ENCODE measurements around the gene DMD. TPM values are rescaled to one million over a fixed set of nuclear protein-coding genes. Genes with fewer than 3 reads are reported as not detected.

The DMD gene
- total RNA-seq, 6 experiments from 2014 or later, result 4.9 to 6.0 (median 5.5) TPM

DNA sequence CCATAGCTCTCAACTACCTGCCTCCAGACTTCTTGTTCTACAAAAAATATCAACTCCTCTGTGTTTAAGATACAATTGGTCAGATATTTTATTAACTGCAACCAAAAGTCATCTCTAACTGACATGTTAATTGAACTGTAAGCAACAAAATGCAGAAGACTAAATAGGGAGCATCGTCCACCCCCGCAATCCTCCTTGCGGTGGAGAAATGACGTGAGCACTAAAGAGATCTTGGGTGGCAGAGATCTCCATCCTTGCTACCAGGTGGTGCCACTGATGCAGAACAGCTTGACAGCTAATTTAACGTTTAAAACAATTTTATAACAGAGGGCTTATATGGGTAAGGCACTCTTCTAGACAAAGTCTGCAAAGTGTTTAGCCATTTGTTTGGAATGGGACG is 1975.1 kb downstream of the DMD start:
- Mint-ChIP-seq H3K4me1 (ENCODE audit: low read depth) (no peaks in the 10 kb centered on the region), H3K9me3 (no peaks in the 10 kb centered on the region), H3K36me3 (ENCODE audit: low read depth) (no peaks in the 10 kb centered on the region), H3K27ac (no peak overlapping the region), H3K4me3 (no peak overlapping the region), H3K27me3 (ENCODE audit: insufficient read depth) (peaks cover 3% of the 10 kb centered on the region; the same call in 1 of the 2 replicates)
- DNase-seq, result no peak
- TF ChIP-seq, protein P1, sequence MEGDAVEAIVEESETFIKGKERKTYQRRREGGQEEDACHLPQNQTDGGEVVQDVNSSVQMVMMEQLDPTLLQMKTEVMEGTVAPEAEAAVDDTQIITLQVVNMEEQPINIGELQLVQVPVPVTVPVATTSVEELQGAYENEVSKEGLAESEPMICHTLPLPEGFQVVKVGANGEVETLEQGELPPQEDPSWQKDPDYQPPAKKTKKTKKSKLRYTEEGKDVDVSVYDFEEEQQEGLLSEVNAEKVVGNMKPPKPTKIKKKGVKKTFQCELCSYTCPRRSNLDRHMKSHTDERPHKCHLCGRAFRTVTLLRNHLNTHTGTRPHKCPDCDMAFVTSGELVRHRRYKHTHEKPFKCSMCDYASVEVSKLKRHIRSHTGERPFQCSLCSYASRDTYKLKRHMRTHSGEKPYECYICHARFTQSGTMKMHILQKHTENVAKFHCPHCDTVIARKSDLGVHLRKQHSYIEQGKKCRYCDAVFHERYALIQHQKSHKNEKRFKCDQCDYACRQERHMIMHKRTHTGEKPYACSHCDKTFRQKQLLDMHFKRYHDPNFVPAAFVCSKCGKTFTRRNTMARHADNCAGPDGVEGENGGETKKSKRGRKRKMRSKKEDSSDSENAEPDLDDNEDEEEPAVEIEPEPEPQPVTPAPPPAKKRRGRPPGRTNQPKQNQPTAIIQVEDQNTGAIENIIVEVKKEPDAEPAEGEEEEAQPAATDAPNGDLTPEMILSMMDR (IDR thresholded peaks at IDR 0.05), result no peak

GRCh38 chrX:31233941-31234496 is 1977.3 kb downstream of the DMD start:
- TF ChIP-seq, protein P1 (IDR thresholded peaks at IDR 0.05), result no peak
- no peak overlapping the region for H3K27ac Mint-ChIP-seq
- no peak for DNase-seq

DNA sequence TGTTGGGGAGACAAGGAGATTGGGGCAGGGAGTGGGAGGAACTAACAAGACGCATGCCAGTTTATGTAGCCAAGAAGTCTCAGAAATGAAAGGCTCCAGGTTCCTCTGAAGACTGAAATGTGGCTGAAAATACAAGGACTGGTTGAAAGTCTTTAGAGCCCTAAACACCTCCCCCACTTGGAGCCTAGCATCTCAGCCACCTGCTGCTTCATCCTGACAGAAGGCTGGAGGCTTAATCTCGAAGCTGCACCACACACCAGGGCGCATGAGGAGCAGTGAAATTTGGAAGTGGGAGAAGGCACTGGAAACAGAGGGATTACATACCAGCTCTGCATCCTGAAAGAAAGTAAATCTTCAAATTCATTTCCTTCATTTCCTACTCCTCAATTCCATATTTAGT is 1978.8 kb downstream of the DMD start:
- peaks cover 1% of the 10 kb centered on the region; the same call in 1 of the 2 replicates for H3K27me3 Mint-ChIP-seq (ENCODE audit: insufficient read depth)

More at GRCh38 chrX:31233941-31234496, 1977.3 kb downstream of the DMD start:
- Mint-ChIP-seq H3K27me3 (ENCODE audit: insufficient read depth) (peaks cover 3% of the 10 kb centered on the region; the same call in 1 of the 2 replicates), H3K4me3 (no peak overlapping the region), H3K9me3 (no peaks in the 10 kb centered on the region), H3K36me3 (ENCODE audit: low read depth) (no peaks in the 10 kb centered on the region), H3K4me1 (ENCODE audit: low read depth) (no peaks in the 10 kb centered on the region)

GRCh38 chrX:31228909-31229308 is 1982.4 kb downstream of the DMD start:
- TF ChIP-seq, protein P1 (IDR thresholded peaks at IDR 0.05), result no peak
- H3K27ac Mint-ChIP-seq, result peak overlapping the region; percentile 82
- no peaks in the 10 kb centered on the region for H3K9me3 Mint-ChIP-seq
- DNase-seq, result no peak
- no peak overlapping the region; the same call in 1 of the 2 replicates for H3K4me3 Mint-ChIP-seq
- peaks cover 34% of the 10 kb centered on the region for H3K4me1 Mint-ChIP-seq (ENCODE audit: low read depth)
- peaks cover 1% of the 10 kb centered on the region; the same call in 1 of the 2 replicates for H3K27me3 Mint-ChIP-seq (ENCODE audit: insufficient read depth)
- no peaks in the 10 kb centered on the region for H3K36me3 Mint-ChIP-seq (ENCODE audit: low read depth)

More for the DNA sequence above, 1978.8 kb downstream of the DMD start:
- Mint-ChIP-seq H3K9me3 (no peaks in the 10 kb centered on the region), H3K4me3 (no peak overlapping the region), H3K36me3 (ENCODE audit: low read depth) (no peaks in the 10 kb centered on the region), H3K4me1 (ENCODE audit: low read depth) (peaks cover 8% of the 10 kb centered on the region), H3K27ac (no peak overlapping the region)
- TF ChIP-seq, protein P1 (IDR thresholded peaks at IDR 0.05), result no peak
- no peak for DNase-seq

DNA sequence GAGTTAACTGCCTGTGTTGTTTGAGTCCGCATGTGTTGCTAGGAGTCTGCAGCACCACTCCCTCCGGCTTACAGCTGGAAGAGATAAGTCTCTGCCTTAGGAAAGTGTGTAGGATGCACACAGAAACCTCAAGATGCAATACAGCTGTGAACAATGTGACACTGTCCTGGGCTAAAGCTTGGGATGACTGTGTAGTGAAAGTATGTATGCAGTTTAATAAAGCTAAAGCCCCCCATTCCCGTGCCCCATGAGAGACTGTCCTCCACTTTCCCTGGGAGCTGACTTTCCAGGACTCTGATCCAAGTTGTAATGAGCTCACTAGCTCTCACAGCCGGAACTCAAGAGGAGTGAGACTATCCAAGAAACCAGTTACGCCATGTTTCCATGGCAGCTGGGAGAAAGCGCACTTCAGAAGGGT is 1982.9 kb downstream of the DMD start:
- Mint-ChIP-seq H3K9me3 (no peaks in the 10 kb centered on the region), H3K27ac (peak overlapping the region; percentile 82), H3K4me3 (no peak overlapping the region; the same call in 1 of the 2 replicates), H3K27me3 (ENCODE audit: insufficient read depth) (peaks cover 1% of the 10 kb centered on the region; the same call in 1 of the 2 replicates), H3K36me3 (ENCODE audit: low read depth) (no peaks in the 10 kb centered on the region), H3K4me1 (ENCODE audit: low read depth) (peaks cover 36% of the 10 kb centered on the region)
- peak; percentile 37 for DNase-seq
- TF ChIP-seq, protein P1 (IDR thresholded peaks at IDR 0.05), result no peak

Measured in HFFc6 (cell line).